Measurements from ENCODE around the gene CCT7. TPM values are rescaled to one million over a fixed set of nuclear protein-coding genes. Genes with fewer than 3 reads are reported as not detected.

CCT7 gene
- total and polyA plus RNA-seq, 10 of the 15 experiments (the other 5 are each of a cell fraction or from before 2014, with no cell fraction given), result 206 to 598 (median 486) TPM

DNA sequence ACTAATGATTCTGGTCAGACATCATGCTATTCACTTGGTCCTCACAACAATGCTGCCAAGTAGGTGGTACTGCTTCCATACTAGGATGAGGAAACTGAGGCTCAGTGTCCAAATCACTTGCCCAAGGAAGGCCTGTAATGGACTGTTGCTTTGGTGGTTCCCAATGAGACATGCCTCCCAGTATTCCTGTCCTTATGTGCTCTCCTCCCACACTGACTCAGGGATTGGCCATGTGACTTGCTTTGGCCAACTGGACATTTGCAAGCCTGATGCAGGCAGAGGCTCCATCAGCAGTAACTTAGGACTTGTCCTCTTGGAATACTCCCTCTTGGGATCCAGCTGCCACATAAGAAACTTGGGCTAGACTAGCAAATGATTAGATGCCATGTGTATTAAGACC lies 47.1 kb downstream of the CCT7 start (continued):
- TF ChIP-seq, protein P1, sequence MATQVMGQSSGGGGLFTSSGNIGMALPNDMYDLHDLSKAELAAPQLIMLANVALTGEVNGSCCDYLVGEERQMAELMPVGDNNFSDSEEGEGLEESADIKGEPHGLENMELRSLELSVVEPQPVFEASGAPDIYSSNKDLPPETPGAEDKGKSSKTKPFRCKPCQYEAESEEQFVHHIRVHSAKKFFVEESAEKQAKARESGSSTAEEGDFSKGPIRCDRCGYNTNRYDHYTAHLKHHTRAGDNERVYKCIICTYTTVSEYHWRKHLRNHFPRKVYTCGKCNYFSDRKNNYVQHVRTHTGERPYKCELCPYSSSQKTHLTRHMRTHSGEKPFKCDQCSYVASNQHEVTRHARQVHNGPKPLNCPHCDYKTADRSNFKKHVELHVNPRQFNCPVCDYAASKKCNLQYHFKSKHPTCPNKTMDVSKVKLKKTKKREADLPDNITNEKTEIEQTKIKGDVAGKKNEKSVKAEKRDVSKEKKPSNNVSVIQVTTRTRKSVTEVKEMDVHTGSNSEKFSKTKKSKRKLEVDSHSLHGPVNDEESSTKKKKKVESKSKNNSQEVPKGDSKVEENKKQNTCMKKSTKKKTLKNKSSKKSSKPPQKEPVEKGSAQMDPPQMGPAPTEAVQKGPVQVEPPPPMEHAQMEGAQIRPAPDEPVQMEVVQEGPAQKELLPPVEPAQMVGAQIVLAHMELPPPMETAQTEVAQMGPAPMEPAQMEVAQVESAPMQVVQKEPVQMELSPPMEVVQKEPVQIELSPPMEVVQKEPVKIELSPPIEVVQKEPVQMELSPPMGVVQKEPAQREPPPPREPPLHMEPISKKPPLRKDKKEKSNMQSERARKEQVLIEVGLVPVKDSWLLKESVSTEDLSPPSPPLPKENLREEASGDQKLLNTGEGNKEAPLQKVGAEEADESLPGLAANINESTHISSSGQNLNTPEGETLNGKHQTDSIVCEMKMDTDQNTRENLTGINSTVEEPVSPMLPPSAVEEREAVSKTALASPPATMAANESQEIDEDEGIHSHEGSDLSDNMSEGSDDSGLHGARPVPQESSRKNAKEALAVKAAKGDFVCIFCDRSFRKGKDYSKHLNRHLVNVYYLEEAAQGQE (IDR thresholded peaks at IDR 0.05; ENCODE audit: low read depth, low read length), result no peak
- no peak for TF ChIP-seq SP1 (IDR thresholded peaks at IDR 0.05; ENCODE audit: low read depth, low read length)
- TF ChIP-seq GABPA (IDR thresholded peaks at IDR 0.05; ENCODE audit: low read depth), result no peak
- TF ChIP-seq, protein P2, sequence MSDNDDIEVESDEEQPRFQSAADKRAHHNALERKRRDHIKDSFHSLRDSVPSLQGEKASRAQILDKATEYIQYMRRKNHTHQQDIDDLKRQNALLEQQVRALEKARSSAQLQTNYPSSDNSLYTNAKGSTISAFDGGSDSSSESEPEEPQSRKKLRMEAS (IDR thresholded peaks at IDR 0.05; ENCODE audit: low read depth, low read length), result no peak
- TF ChIP-seq TCF3 (IDR thresholded peaks at IDR 0.05; ENCODE audit: borderline replicate concordance, insufficient read depth, low read depth, low read length), result no peak

DNA sequence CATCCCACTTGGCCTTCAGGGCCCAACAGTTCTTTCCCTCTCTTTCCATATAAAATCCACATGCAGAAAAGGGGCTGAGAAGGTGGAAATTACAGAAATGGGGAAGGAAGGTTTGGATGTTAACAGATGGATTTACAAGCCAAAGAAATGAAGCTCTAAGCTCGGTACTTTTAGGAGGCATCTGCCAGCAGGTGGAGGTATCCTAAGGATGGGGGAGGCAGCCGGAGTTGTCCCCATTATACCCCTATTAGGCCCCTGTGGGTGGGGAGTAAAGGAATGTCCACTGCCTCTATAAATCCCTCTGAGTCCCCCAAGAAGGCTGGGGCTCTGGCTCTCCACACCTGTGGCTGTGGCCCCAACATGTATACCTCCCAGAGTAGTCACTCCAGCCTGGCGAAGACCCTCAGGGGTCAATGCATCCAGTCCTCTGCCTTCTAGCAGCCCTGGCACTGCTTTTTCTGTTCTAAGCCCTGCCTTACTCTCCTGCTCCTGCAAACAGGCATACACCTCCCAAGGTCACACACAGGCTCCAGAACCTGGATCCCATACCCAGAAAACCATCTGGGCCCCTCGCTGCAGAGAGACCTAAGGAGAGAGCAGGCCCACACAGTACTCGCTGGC lies 48.9 kb downstream of the CCT7 start:
- no peak overlapping the region for H2AFZ ChIP-seq (ENCODE audit: control insufficient read depth, low read depth, low read length)
- FAIRE-seq (no peak), ATAC-seq (no peak), DNase-seq (ENCODE audit: low read depth, low spot score) (no peak)
- POLR2A ChIA-PET, result no interaction called here
- H3K9me3 ChIP-seq (replicated peaks; ENCODE audit: control insufficient read depth, insufficient read depth, low read length), result no peaks in the 10 kb centered on the region
- TF ChIP-seq RAD21 (IDR thresholded peaks at IDR 0.05; ENCODE audit: insufficient read depth, low read depth, low read length), result 0 out of 2 replicates have a peak, but pooled peaks have one; percentile 12
- no peak for TF ChIP-seq ZZZ3 (IDR thresholded peaks at IDR 0.05; ENCODE audit: control insufficient read depth, insufficient read length, low read depth)
- H3K4me1 ChIP-seq (ENCODE audit: control insufficient read depth, insufficient read depth, low read length), result peaks cover 11% of the 10 kb centered on the region
- H4K20me1 ChIP-seq (ENCODE audit: control insufficient read depth, insufficient read depth), result peaks cover under 1% of the 10 kb centered on the region; the same call in 1 of the 2 replicates
- H3K79me2 ChIP-seq (ENCODE audit: control insufficient read depth, insufficient read depth, low read length), result peaks cover 49% of the 10 kb centered on the region
- SMC1A ChIA-PET (ENCODE audit: uncharacterized antibody, unreplicated experiment), result no interaction called here
- peak overlapping the region; percentile 87 for H3K4me2 ChIP-seq (ENCODE audit: control insufficient read depth, insufficient read depth)
- peak overlapping the region; percentile 80 for H3K27ac ChIP-seq (ENCODE audit: control insufficient read depth, insufficient read depth)
- no peaks in the 10 kb centered on the region for H3K27me3 ChIP-seq (replicated peaks in 1 of 2; ENCODE audit: control insufficient read depth in 2 of 2, insufficient read depth in 2 of 2, low read length in 1 of 2)
- BruUV-seq (replicated peaks), result no TSS peak
- 16% methylated on average over 5 of the region's 5 CpGs for WGBS (ENCODE audit: insufficient coverage, insufficient replicate concordance, low lambda C conversion rate, missing lambda C conversion rate)
- RAD21 ChIA-PET (ENCODE audit: unreplicated experiment), result no interaction called here
- H3K4me3 ChIP-seq, result peak overlapping the region; percentile 99
- CTCF ChIA-PET, result interaction anchor here (2.9 kb wide), 1 partner anchor 48 kb away, joined by 10 read pairs; the partner anchor contains the start of gene CCT7
- intact Hi-C loops (cut with micrococcal nuclease; ENCODE audit: unreplicated experiment), result no loop called here
- peak overlapping the region; percentile 79 for H3K9ac ChIP-seq (ENCODE audit: control insufficient read depth, insufficient read depth, low read length)
- no peaks in the 10 kb centered on the region; a peak in 1 of 4 replicates for H3K36me3 ChIP-seq (ENCODE audit: control insufficient read depth in 2 of 2, insufficient read depth in 2 of 2, low read length in 1 of 2)
- in situ Hi-C loops (cut with MboI), result no loop called here
